H9 (cell line): ENCODE results near the gene IGF2. TPM values are rescaled to one million over a fixed set of nuclear protein-coding genes. Genes with fewer than 3 reads are reported as not detected.

ENCODE experiments used
- DNase-seq: peaks from one replicate; pipeline ENCODE4 v3.0.0-alpha.2; 2017
- H2AFZ ChIP-seq: one replicate; pipeline ENCODE4 v1.6.1; 2013; ENCODE audit warnings: mild to moderate bottlenecking, low read length, control low read depth, moderate library complexity
- H2AK5ac ChIP-seq: 2 replicates; pipeline ENCODE4 v1.6.1; 2013; ENCODE audit warnings: low read length, control low read depth, mixed read lengths; ENCODE audit not compliant: insufficient read length
- H2BK120ac ChIP-seq: one replicate; pipeline ENCODE4 v1.6.1; 2013; ENCODE audit warnings: low read depth, mild to moderate bottlenecking, low read length, control low read depth, inconsistent platforms; ENCODE audit not compliant: poor library complexity, severe bottlenecking
- H2BK12ac ChIP-seq: 2 replicates; pipeline ENCODE4 v1.6.1; 2013; ENCODE audit warnings: low read length, control low read depth, mixed read lengths, low read depth; ENCODE audit not compliant: insufficient read length
- H2BK15ac ChIP-seq: 2 replicates; pipeline ENCODE4 v1.6.1; 2013; ENCODE audit warnings: low read depth, low read length, control low read depth
- H2BK20ac ChIP-seq: one replicate; pipeline ENCODE4 v1.6.1; 2013; ENCODE audit warnings: low read depth, mild to moderate bottlenecking, low read length, control low read depth, inconsistent platforms; ENCODE audit not compliant: poor library complexity, severe bottlenecking
- H2BK5ac ChIP-seq: 2 replicates; pipeline ENCODE4 v1.6.1; 2013; ENCODE audit warnings: low read length, control low read depth, mixed read lengths; ENCODE audit not compliant: insufficient read length
- H3K14ac ChIP-seq: 2 replicates; pipeline ENCODE4 v1.6.1; 2013; ENCODE audit warnings: low read length, control low read depth; ENCODE audit not compliant: insufficient read depth
- H3K18ac ChIP-seq: 2 replicates; pipeline ENCODE4 v1.6.1; 2013; ENCODE audit warnings: low read depth, mild to moderate bottlenecking, mixed read lengths, low read length, control low read depth; ENCODE audit not compliant: insufficient read length
- H3K23ac ChIP-seq: 2 replicates; pipeline ENCODE4 v1.6.1; 2013; ENCODE audit warnings: low read length, control low read depth, mixed read lengths, low read depth; ENCODE audit not compliant: insufficient read length
- H3K23me2 ChIP-seq: 2 replicates; pipeline ENCODE4 v1.6.1; 2013; ENCODE audit warnings: low read depth, mild to moderate bottlenecking, mixed read lengths, low read length, control low read depth; ENCODE audit not compliant: insufficient read length, poor library complexity, severe bottlenecking
- H3K27ac ChIP-seq: 2 replicates; pipeline ENCODE4 v1.5.1; 2013; ENCODE audit warnings: low read length, control low read depth, mixed read lengths, low read depth; ENCODE audit not compliant: insufficient read length
- H3K27me3 ChIP-seq: 2 replicates; pipeline ENCODE4 v1.6.1; 2013; ENCODE audit warnings: low read length, control low read depth, inconsistent platforms; ENCODE audit not compliant: insufficient read depth
- H3K4ac ChIP-seq: 2 replicates; pipeline ENCODE4 v1.6.1; 2013; ENCODE audit warnings: low read depth, mild to moderate bottlenecking, control low read depth, inconsistent platforms, low read length, moderate library complexity
- H3K4me1 ChIP-seq: 2 replicates; pipeline ENCODE4 v1.6.1; 2013; ENCODE audit warnings: low read length, control low read depth, inconsistent platforms; ENCODE audit not compliant: insufficient read depth
- H3K4me2 ChIP-seq: 2 replicates; pipeline ENCODE4 v1.6.1; 2013; ENCODE audit warnings: low read length, control low read depth, mixed read lengths; ENCODE audit not compliant: insufficient read length, insufficient read depth
- H3K56ac ChIP-seq: 2 replicates; pipeline ENCODE4 v1.6.1; 2013; ENCODE audit warnings: low read depth, mild to moderate bottlenecking, mixed read lengths, low read length, control low read depth; ENCODE audit not compliant: insufficient read length
- H3K79me1 ChIP-seq: 2 replicates; pipeline ENCODE4 v1.6.1; 2013; ENCODE audit warnings: low read depth, mild to moderate bottlenecking, moderate library complexity, low read length, control low read depth, inconsistent platforms; ENCODE audit not compliant: insufficient read depth, poor library complexity, severe bottlenecking
- H3K79me2 ChIP-seq: 2 replicates; pipeline ENCODE4 v1.6.1; 2013; ENCODE audit warnings: low read length, control low read depth, inconsistent platforms; ENCODE audit not compliant: insufficient read depth
- H3K9ac ChIP-seq: 2 replicates; pipeline ENCODE4 v1.6.1; 2013; ENCODE audit warnings: low read length, control low read depth, mixed read lengths; ENCODE audit not compliant: insufficient read length; ENCODE audit errors: extremely low read depth
- H3K9me3 ChIP-seq: one replicate; pipeline ENCODE4 v1.6.1; 2013; ENCODE audit warnings: low read depth, low read length, inconsistent platforms; ENCODE audit not compliant: control insufficient read depth
- H3T11ph ChIP-seq: one replicate; pipeline ENCODE4 v1.6.1; 2013; ENCODE audit warnings: mild to moderate bottlenecking, low read length, control low read depth, inconsistent platforms
- H4K20me1 ChIP-seq: one replicate; pipeline ENCODE4 v1.6.1; 2013; ENCODE audit not compliant: control insufficient read depth, insufficient read length, insufficient read depth
- H4K5ac ChIP-seq: 2 replicates; pipeline ENCODE4 v1.6.1; 2013; ENCODE audit warnings: low read depth, mild to moderate bottlenecking, mixed read lengths, low read length, control low read depth; ENCODE audit not compliant: insufficient read length
- H4K8ac ChIP-seq: replicated peaks from 2 replicates; pipeline ENCODE4 v1.6.1; 2013; ENCODE audit warnings: low read length, control low read depth, mixed read lengths, low read depth; ENCODE audit not compliant: insufficient read length
- H4K91ac ChIP-seq: 2 replicates; pipeline ENCODE4 v1.6.1; 2013; ENCODE audit warnings: low read depth, mild to moderate bottlenecking, moderate library complexity, mixed read lengths, low read length, control low read depth; ENCODE audit not compliant: insufficient read length
- H3K27ac Mint-ChIP-seq, 3 experiments: 2 replicates in 2 of 3; 3 replicates in 1 of 3; pipeline ENCODE4 v1.8.0; 2020 to 2021; ENCODE audit warnings: mixed read lengths in 3 of 3, mild to moderate bottlenecking in 1 of 3, moderate library complexity in 1 of 3
- H3K27me3 Mint-ChIP-seq: 2 replicates; pipeline ENCODE4 v1.8.0; 2021; ENCODE audit warnings: low read depth, mild to moderate bottlenecking, moderate library complexity, mixed read lengths
- H3K36me3 Mint-ChIP-seq, 3 experiments: 2 replicates in 2 of 3; 3 replicates in 1 of 3; pipeline ENCODE4 v1.8.0; 2020 to 2021; ENCODE audit warnings: low read depth in 3 of 3, mixed read lengths in 3 of 3; ENCODE audit not compliant: insufficient read depth in 1 of 3
- H3K4me1 Mint-ChIP-seq, 2 experiments: 2 replicates each; pipeline ENCODE4 v1.8.0; 2020; ENCODE audit warnings: mixed read lengths in 2 of 2
- H3K4me3 Mint-ChIP-seq, 2 experiments: 2 replicates in 1 of 2; 3 replicates in 1 of 2; pipeline ENCODE4 v1.8.0; 2020 to 2021; ENCODE audit warnings: mild to moderate bottlenecking in 2 of 2, mixed read lengths in 2 of 2, moderate library complexity in 1 of 2
- H3K9me3 Mint-ChIP-seq, 2 experiments: 2 replicates in 1 of 2; 3 replicates in 1 of 2; pipeline ENCODE4 v1.8.0; 2020; ENCODE audit warnings: mild to moderate bottlenecking in 2 of 2, mixed read lengths in 2 of 2, moderate library complexity in 1 of 2
- CTCF ChIP-seq: fragments of 200-600 bp; sonication (generic); conservative IDR thresholded peaks from 3 replicates; pipeline ENCODE4 v1.8.0; 2021; ENCODE audit warnings: antibody characterized with exemption, mild to moderate bottlenecking
- WGBS: extraction: QIAGEN DNeasy Blood & Tissue Kit; methylation state at CpG from one replicate; pipeline ENCODE4 v1.1.7; 2013; ENCODE audit warnings: missing lambda C conversion rate, low lambda C conversion rate, mixed read lengths; ENCODE audit not compliant: insufficient read length; ENCODE audit errors: extremely low coverage; 5-methylcytosine and 5-hydroxymethylcytosine counted together
- total RNA-seq: library from RNA; stranded (reverse); gene quantifications from 2 replicates; pipeline ENCODE4 v1.2.1, GENCODE V29; 2021

Gene IGF2
- total RNA-seq, 1 experiment from 2014 or later: 2.8 TPM

- Histone ChIP-seq H4K91ac (no peak overlapping the region), H3K23me2 (peaks cover 2% of the 10 kb centered on the region), H2AK5ac (no peak overlapping the region), H3K27ac (no peak overlapping the region), H3K4ac (no peak overlapping the region), H3K79me1 (no peaks in the 10 kb centered on the region), H4K20me1 (no peaks in the 10 kb centered on the region), H3K27me3 (no peaks in the 10 kb centered on the region), H3K4me1 (no peaks in the 10 kb centered on the region), H2BK120ac (no peak overlapping the region), H2AFZ (no peak overlapping the region), H3K18ac (no peak overlapping the region), H3K23ac (no peak overlapping the region), H2BK5ac (no peak overlapping the region), H4K8ac (no peak overlapping the region), H3K56ac (no peak overlapping the region), H3K9ac (no peak overlapping the region), H2BK15ac (no peak overlapping the region), H3K9me3 (no peaks in the 10 kb centered on the region), H3K4me2 (no peak overlapping the region), H2BK12ac (no peak overlapping the region), H3K79me2 (no peaks in the 10 kb centered on the region), H3K14ac (no peak overlapping the region), H2BK20ac (no peak overlapping the region), H3T11ph (no peak overlapping the region), H4K5ac (no peak overlapping the region)
- no CpG with 5 or more reads among the region's 12 CpGs for WGBS
- no peak for DNase-seq
- no peak overlapping the region for H3K27ac Mint-ChIP-seq
- H3K9me3 Mint-ChIP-seq: no peaks in the 10 kb centered on the region; a peak in 1 of 5 replicates
- no peak for TF ChIP-seq CTCF
- peaks cover 0 to 5% of the 10 kb centered on the region in 2 experiments; a peak in 1 of 4 replicates for H3K4me1 Mint-ChIP-seq
- H3K4me3 Mint-ChIP-seq: no peak overlapping the region
- no peaks in the 10 kb centered on the region for H3K36me3 Mint-ChIP-seq
- peaks cover 13% of the 10 kb centered on the region for H3K27me3 Mint-ChIP-seq
Observed at GRCh38 chr11:2172676-2173075, 33.5 kb upstream of the IGF2 start.
